Measurements from ENCODE around the gene OR52B2.

The OR52B2 gene

GRCh38 chr11:6129011-6129410, 41.1 kb downstream of the OR52B2 start:
- H3K4me3 ChIP-seq (ENCODE audit: low read depth, low read length), result no peak overlapping the region
- TF ChIP-seq CTCF (conservative IDR thresholded peaks at IDR 0.05; ENCODE audit: low read depth, low read length), result no peak
- DNase-seq (ENCODE audit: low read depth), result no peak

GRCh38 chr11:6127881-6128280, 42.2 kb downstream of the OR52B2 start:
- no peak overlapping the region for H3K4me3 ChIP-seq (ENCODE audit: low read depth, low read length)
- TF ChIP-seq CTCF (conservative IDR thresholded peaks at IDR 0.05; ENCODE audit: low read depth, low read length), result no peak
- DNase-seq (ENCODE audit: low read depth), result no peak

- H3K4me3 ChIP-seq (ENCODE audit: low read depth, low read length), result no peak overlapping the region
- no peak for DNase-seq (ENCODE audit: low read depth)
- no peak for TF ChIP-seq CTCF (conservative IDR thresholded peaks at IDR 0.05; ENCODE audit: low read depth, low read length)
Observed at GRCh38 chr11:6124245-6124644, 45.9 kb downstream of the OR52B2 start.
